Measurements from ENCODE around the gene GTPBP4.

GRCh38 chr10:996031-996430 is 7.8 kb downstream of the GTPBP4 start:
- TF ChIP-seq EHMT2 (IDR thresholded peaks at IDR 0.05; ENCODE audit: low read depth), result no peak
- no peak for TF ChIP-seq ESRRA (IDR thresholded peaks at IDR 0.05; ENCODE audit: borderline replicate concordance, low read length)
- TF ChIP-seq, protein P1, sequence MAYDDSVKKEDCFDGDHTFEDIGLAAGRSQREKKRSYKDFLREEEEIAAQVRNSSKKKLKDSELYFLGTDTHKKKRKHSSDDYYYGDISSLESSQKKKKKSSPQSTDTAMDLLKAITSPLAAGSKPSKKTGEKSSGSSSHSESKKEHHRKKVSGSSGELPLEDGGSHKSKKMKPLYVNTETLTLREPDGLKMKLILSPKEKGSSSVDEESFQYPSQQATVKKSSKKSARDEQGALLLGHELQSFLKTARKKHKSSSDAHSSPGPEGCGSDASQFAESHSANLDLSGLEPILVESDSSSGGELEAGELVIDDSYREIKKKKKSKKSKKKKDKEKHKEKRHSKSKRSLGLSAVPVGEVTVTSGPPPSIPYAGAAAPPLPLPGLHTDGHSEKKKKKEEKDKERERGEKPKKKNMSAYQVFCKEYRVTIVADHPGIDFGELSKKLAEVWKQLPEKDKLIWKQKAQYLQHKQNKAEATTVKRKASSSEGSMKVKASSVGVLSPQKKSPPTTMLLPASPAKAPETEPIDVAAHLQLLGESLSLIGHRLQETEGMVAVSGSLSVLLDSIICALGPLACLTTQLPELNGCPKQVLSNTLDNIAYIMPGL (CRISPR knock-in tag; IDR thresholded peaks at IDR 0.05; ENCODE audit: borderline replicate concordance), result no peak
- no peak for TF ChIP-seq REST (IDR thresholded peaks at IDR 0.05)
- no peak for TF ChIP-seq POLR2A (IDR thresholded peaks at IDR 0.05; ENCODE audit: low read length)
- TF ChIP-seq, protein P2, sequence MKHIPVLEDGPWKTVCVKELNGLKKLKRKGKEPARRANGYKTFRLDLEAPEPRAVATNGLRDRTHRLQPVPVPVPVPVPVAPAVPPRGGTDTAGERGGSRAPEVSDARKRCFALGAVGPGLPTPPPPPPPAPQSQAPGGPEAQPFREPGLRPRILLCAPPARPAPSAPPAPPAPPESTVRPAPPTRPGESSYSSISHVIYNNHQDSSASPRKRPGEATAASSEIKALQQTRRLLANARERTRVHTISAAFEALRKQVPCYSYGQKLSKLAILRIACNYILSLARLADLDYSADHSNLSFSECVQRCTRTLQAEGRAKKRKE (CRISPR knock-in tag; IDR thresholded peaks at IDR 0.05; ENCODE audit: low read depth), result no peak
- TF ChIP-seq GATA3 (IDR thresholded peaks at IDR 0.05; ENCODE audit: borderline replicate concordance), result no peak
- TF ChIP-seq, protein P3, sequence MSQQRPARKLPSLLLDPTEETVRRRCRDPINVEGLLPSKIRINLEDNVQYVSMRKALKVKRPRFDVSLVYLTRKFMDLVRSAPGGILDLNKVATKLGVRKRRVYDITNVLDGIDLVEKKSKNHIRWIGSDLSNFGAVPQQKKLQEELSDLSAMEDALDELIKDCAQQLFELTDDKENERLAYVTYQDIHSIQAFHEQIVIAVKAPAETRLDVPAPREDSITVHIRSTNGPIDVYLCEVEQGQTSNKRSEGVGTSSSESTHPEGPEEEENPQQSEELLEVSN (IDR thresholded peaks at IDR 0.05; ENCODE audit: borderline replicate concordance, low read depth), result no peak
- no peak for TF ChIP-seq CBX8 (IDR thresholded peaks at IDR 0.05)
- no peak for TF ChIP-seq KDM1A (IDR thresholded peaks at IDR 0.05; ENCODE audit: low read depth)
- TF ChIP-seq, protein P4, sequence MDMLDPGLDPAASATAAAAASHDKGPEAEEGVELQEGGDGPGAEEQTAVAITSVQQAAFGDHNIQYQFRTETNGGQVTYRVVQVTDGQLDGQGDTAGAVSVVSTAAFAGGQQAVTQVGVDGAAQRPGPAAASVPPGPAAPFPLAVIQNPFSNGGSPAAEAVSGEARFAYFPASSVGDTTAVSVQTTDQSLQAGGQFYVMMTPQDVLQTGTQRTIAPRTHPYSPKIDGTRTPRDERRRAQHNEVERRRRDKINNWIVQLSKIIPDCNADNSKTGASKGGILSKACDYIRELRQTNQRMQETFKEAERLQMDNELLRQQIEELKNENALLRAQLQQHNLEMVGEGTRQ (IDR thresholded peaks at IDR 0.05), result no peak
